Fibroblast of lung (primary cell): Measurements from ENCODE around the gene WDR46. TPM values are rescaled to one million over a fixed set of nuclear protein-coding genes. Genes with fewer than 3 reads are reported as not detected.

Source experiments
- DNase-seq, 2 donors: peaks; one replicate each; pipeline versions ENCODE4 v3.0.0 to v3.0.0-alpha.2; 2010; ENCODE audit warnings: low read depth in 2 of 2
- H2AFZ ChIP-seq: 2 replicates; pipeline ENCODE4 v1.5.1; 2012; ENCODE audit warnings: low read length, control low read depth, inconsistent platforms
- H3K27ac ChIP-seq: 2 replicates; pipeline ENCODE4 v1.5.1; 2011; ENCODE audit warnings: low read length, control low read depth; ENCODE audit not compliant: insufficient read depth
- H3K27me3 ChIP-seq: 2 replicates; pipeline ENCODE4 v1.5.1; 2011; ENCODE audit warnings: mild to moderate bottlenecking, low read length; ENCODE audit not compliant: control insufficient read depth, insufficient read depth
- H3K36me3 ChIP-seq: 2 replicates; pipeline ENCODE4 v1.5.1; 2011; ENCODE audit warnings: low read length; ENCODE audit not compliant: control insufficient read depth, insufficient read depth
- H3K4me1 ChIP-seq: 2 replicates; pipeline ENCODE4 v1.5.1; 2011; ENCODE audit warnings: low read length; ENCODE audit not compliant: control insufficient read depth, insufficient read depth; ENCODE audit errors: extremely low read depth
- H3K4me2 ChIP-seq: 2 replicates; pipeline ENCODE4 v1.5.1; 2011; ENCODE audit warnings: low read length, control low read depth; ENCODE audit not compliant: insufficient read depth; ENCODE audit errors: extremely low read depth
- H3K4me3 ChIP-seq, 4 experiments: fragments of 200-600 bp in 1 of 4; sonication (generic) in 1 of 4; replicated peaks in 1 of 4; 2 replicates each; pipeline ENCODE4 v1.5.1; 2011 to 2016; ENCODE audit warnings: low read length in 4 of 4, low read depth in 3 of 4, mild to moderate bottlenecking in 3 of 4, control low read depth in 2 of 4, inconsistent platforms in 1 of 4, mixed read lengths in 1 of 4; ENCODE audit not compliant: insufficient read depth in 1 of 4; ENCODE audit errors: control extremely low read depth in 1 of 4
- H3K79me2 ChIP-seq: 2 replicates; pipeline ENCODE4 v1.5.1; 2012; ENCODE audit warnings: mild to moderate bottlenecking, low read length, inconsistent platforms; ENCODE audit not compliant: control insufficient read depth, insufficient read depth
- H3K9ac ChIP-seq: 2 replicates; pipeline ENCODE4 v1.5.1; 2011; ENCODE audit warnings: mild to moderate bottlenecking, low read length, control low read depth; ENCODE audit not compliant: insufficient read depth
- H3K9me3 ChIP-seq: 2 replicates; pipeline ENCODE4 v1.5.1; 2012; ENCODE audit warnings: low read depth, low read length; ENCODE audit not compliant: control insufficient read depth, insufficient read depth
- H4K20me1 ChIP-seq: 2 replicates; pipeline ENCODE4 v1.5.1; 2011; ENCODE audit warnings: low read length; ENCODE audit not compliant: control insufficient read depth, insufficient read depth; ENCODE audit errors: extremely low read depth
- EZH2 ChIP-seq: IDR thresholded peaks from 2 replicates; pipeline ENCODE4 v1.5.1; 2012; ENCODE audit warnings: low read length, control low read depth, mild to moderate bottlenecking; ENCODE audit errors: missing control alignments
- polyA plus RNA-seq, 2 donors: library from polyadenylated mRNA; depleted of rRNA in 1 of 2; stranded (reverse) in 1 of 2; unstranded in 1 of 2; fragments of >200 nt; gene quantifications; 2 replicates each; pipeline ENCODE4 v1.2.1, GENCODE V29; 2011 to 2012; ENCODE audit warnings: missing spikeins in 1 of 2
- total RNA-seq: library from RNA; depleted of rRNA; stranded (reverse); fragments of >200 nt; gene quantifications from 2 replicates; pipeline ENCODE4 v1.2.1, GENCODE V29; 2014
- TF ChIP-seq, protein P1 (sequence below), 2 donors: IDR thresholded peaks in 1 of 2; conservative IDR thresholded peaks in 1 of 2; 1 replicate in 1 of 2; 2 replicates in 1 of 2; pipeline ENCODE4 v1.5.1; 2011 to 2012; ENCODE audit warnings: low read length in 2 of 2, control low read depth in 1 of 2, inconsistent platforms in 1 of 2, low read depth in 1 of 2, mild to moderate bottlenecking in 1 of 2

WDR46 gene
- total and polyA plus RNA-seq, 2 donors (not counting 1 experiment from before 2014, with no cell fraction given): 31.1 to 55.2 TPM

DNA sequence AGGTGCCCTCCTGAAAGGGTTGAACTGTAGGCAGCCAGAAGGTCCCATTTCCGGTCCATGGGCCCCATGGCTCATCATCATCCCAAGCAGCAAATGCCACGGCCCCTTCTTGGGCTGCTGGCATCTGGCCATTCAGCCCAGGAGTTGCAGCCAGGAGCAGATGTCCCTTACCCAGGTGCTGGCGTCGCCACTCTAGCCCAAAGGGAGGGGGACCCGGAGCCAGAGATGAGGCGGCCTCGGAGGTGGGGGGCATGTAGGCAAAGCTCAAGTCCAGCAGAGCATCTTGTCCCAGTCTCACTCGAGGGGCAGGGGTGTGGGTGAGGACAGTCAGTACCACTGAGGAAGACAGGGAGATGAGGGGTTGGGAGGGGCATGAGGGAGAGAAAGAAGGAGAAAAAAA lies 16.0 kb upstream of the WDR46 start:
- Histone ChIP-seq H3K27me3 (no peaks in the 10 kb centered on the region), H3K4me1 (no peaks in the 10 kb centered on the region), H2AFZ (no peak overlapping the region), H3K36me3 (peaks cover 17% of the 10 kb centered on the region), H3K27ac (no peak overlapping the region), H3K9ac (no peak overlapping the region), H4K20me1 (no peaks in the 10 kb centered on the region), H3K4me3 (no peak overlapping the region), H3K9me3 (no peaks in the 10 kb centered on the region), H3K4me2 (no peak overlapping the region), H3K79me2 (peaks cover 18% of the 10 kb centered on the region)
- DNase-seq: no peak
- TF ChIP-seq, protein P1, sequence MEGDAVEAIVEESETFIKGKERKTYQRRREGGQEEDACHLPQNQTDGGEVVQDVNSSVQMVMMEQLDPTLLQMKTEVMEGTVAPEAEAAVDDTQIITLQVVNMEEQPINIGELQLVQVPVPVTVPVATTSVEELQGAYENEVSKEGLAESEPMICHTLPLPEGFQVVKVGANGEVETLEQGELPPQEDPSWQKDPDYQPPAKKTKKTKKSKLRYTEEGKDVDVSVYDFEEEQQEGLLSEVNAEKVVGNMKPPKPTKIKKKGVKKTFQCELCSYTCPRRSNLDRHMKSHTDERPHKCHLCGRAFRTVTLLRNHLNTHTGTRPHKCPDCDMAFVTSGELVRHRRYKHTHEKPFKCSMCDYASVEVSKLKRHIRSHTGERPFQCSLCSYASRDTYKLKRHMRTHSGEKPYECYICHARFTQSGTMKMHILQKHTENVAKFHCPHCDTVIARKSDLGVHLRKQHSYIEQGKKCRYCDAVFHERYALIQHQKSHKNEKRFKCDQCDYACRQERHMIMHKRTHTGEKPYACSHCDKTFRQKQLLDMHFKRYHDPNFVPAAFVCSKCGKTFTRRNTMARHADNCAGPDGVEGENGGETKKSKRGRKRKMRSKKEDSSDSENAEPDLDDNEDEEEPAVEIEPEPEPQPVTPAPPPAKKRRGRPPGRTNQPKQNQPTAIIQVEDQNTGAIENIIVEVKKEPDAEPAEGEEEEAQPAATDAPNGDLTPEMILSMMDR (conservative IDR thresholded peaks at IDR 0.05 in 1 of 2, IDR thresholded peaks at IDR 0.05 in 1 of 2; ENCODE audit: low read depth in 1 of 2, low read length in 2 of 2): no peak
- no peak for TF ChIP-seq EZH2

DNA sequence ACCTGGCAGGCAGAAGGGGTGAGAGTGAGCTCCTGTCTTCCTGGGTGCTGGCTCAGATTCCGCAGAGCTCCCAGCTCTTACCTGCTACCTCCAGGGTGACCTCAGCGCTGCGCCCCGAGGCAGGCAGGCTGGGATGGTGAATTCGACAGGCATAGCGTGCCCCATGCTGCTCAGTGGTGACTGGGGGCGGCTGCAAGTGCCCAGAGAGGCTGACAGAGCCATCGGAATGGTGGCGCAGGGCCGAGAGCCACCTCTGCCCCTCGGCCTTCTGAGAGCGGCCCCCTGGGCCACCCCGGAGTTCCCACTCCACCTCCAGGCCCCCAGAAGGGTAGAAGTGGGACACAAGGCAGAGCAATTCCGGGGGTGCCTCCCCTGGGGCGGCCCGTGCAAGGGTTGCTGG lies 15.2 kb upstream of the WDR46 start:
- Histone ChIP-seq H3K79me2 (peaks cover 18% of the 10 kb centered on the region), H3K4me3 (no peak overlapping the region), H3K4me2 (no peak overlapping the region), H2AFZ (no peak overlapping the region), H4K20me1 (no peaks in the 10 kb centered on the region), H3K27me3 (no peaks in the 10 kb centered on the region), H3K9me3 (no peaks in the 10 kb centered on the region), H3K36me3 (peaks cover 17% of the 10 kb centered on the region), H3K4me1 (no peaks in the 10 kb centered on the region), H3K9ac (no peak overlapping the region), H3K27ac (no peak overlapping the region)
- TF ChIP-seq, protein P1 (conservative IDR thresholded peaks at IDR 0.05 in 1 of 2, IDR thresholded peaks at IDR 0.05 in 1 of 2; ENCODE audit: low read depth in 1 of 2, low read length in 2 of 2): no peak
- TF ChIP-seq EZH2: no peak
- DNase-seq: no peak

DNA sequence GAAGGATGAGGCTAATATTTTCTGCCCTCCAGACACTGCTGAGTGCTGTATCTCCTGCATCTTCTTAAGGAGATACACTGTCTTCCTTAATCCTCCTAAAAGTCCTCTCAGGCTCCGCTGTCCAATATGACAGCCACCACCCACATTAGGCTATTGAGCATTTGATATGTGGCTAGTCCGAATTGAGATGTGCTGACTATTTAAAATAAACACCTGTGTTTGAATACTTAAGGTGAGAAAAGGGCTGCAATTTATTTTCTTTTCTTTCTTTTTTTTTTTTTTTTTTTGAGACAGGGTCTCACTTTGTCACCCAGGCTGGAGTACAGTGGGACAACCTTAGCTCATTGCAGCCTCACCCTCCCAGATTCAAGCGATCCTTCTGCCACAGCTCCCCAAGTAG lies 12.8 kb upstream of the WDR46 start:
- no peak overlapping the region for H3K9ac ChIP-seq
- TF ChIP-seq EZH2: no peak
- TF ChIP-seq, protein P1 (conservative IDR thresholded peaks at IDR 0.05 in 1 of 2, IDR thresholded peaks at IDR 0.05 in 1 of 2; ENCODE audit: low read depth in 1 of 2, low read length in 2 of 2): no peak
- no peak overlapping the region for H3K4me3 ChIP-seq
- no peaks in the 10 kb centered on the region for H3K27me3 ChIP-seq
- H3K79me2 ChIP-seq: peaks cover 16% of the 10 kb centered on the region
- no peaks in the 10 kb centered on the region for H4K20me1 ChIP-seq
- H3K36me3 ChIP-seq: peaks cover 17% of the 10 kb centered on the region
- no peak for DNase-seq
- no peak overlapping the region for H2AFZ ChIP-seq
- peaks cover under 1% of the 10 kb centered on the region for H3K4me1 ChIP-seq
- no peak overlapping the region for H3K4me2 ChIP-seq
- H3K27ac ChIP-seq: no peak overlapping the region
- H3K9me3 ChIP-seq: no peaks in the 10 kb centered on the region
